ENCODE data around the gene TCTN2.

The TCTN2 gene

DNA sequence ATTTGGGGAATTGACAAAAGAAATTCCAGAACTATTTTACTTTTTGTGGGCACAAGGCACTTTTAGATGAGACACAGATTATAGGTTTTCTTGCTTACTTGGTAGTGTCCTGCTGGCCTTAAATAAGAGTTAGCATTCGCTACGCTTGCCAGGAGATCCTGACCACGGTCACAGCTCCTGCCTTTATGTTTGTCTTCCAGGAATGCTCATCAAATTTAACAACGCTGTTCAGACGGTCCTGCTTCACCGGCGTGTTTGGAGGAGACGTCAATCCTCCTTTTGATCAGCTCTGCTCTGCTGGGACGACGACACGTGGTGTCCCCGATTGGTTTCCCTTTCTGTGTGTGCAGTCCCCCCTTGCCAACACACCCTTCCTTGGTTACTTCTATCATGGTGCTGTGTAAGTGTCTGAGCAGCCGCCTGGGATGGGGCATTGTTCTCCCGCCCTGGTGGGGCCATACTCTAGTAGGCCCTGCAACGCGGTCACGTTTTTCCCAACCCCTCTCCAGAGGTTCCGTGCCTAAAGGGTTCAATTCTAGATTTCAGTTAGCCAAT, 15.8 kb downstream of the TCTN2 start:
- no peak for DNase-seq (ENCODE audit: low read depth in 2 of 2)

- no peak for DNase-seq (ENCODE audit: low read depth in 2 of 2)
These were observed 19.4 kb downstream of the TCTN2 start for GRCh38 chr12:123690191-123690840.

DNA sequence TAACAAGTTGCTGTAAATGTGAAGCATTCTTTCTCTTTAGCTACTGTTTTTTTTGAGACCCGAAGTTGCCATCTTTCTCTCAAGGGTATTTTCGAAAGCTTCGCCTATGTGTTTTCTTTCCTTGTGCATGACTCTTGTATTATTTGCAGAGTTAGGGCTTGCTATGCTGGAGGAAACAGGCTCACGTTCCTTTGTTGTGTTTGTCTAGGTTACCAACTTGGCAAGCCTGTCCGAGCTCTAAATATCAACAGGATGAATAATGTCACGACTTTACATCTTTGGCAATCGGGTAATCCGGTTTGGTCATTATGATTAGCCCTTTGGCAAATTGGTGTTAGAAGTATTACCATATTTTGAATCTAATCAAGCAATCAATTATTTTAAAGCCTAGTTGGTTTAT, 25.3 kb downstream of the TCTN2 start:
- DNase-seq (ENCODE audit: low read depth in 2 of 2): no peak

DNA sequence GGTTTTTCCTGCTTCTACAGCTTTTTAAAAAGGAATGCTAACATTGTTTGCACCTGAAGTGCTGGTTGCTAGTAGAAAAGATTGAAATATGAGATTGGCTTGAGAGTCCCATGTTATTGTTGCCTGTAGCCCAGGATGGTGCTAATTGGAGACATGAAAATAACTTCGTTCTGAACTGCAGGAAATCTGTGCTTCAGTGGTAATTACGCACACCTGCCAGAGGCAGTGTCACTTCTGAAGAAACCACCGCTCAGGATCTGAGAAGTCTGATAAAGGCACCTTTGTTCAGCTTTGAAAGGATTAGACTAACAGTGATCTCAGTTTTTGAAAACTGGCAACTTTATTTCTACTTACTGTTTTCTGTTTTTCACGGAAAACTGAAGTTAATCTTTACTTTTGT, 25.7 kb downstream of the TCTN2 start:
- DNase-seq (ENCODE audit: low read depth in 2 of 2): no peak

DNA sequence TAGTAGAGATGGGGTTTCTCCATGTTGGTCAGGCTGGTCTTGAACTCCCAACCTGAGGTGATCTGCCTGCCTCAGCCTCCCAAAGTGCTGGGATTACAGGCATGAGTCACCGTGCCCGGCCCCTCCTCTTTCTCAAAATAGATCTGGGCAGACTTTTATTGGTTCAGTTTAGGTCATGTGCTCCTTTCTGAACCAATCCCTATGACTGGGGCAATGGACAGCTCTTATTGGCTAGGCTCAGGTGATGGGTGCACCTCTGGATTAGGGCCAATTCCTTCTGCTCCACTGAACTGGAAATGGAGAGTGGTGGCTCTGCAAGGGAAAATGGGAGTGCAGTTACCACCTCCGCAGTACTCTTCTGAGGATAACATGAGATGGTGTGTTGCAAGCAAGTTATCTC, 35.0 kb downstream of the TCTN2 start:
- no peak for DNase-seq (ENCODE audit: low read depth in 2 of 2)

DNA sequence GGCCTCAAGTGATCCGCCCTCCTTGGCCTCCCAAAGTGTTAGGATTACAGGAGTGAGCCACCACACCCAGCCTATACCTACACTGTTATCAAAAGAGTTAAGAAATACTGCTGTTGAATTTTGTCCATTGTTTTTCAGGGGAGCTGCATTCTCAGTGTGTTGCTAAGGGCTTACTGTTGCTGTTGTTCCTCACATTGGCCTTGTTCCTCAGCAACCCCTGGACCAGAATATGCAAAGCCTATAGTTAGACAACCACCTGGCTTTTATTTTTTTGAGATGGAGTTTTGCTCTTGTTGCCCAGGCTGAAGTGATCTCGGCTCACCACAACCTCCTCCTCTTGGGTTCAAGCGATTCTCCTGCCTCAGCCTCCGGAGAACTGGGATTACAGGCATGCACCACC, 36.6 kb downstream of the TCTN2 start:
- no peak for DNase-seq (ENCODE audit: low read depth in 2 of 2)

- no peak for DNase-seq (ENCODE audit: low read depth in 2 of 2)
These were observed 41.9 kb downstream of the TCTN2 start for GRCh38 chr12:123712780-123713319.

GRCh38 chr12:123713398-123713797, 42.5 kb downstream of the TCTN2 start:
- DNase-seq (ENCODE audit: low read depth in 2 of 2): no peak

GRCh38 chr12:123713823-123714585, 43.1 kb downstream of the TCTN2 start:
- peak; percentile 18 to 33 for DNase-seq (ENCODE audit: low read depth in 2 of 2)

DNA sequence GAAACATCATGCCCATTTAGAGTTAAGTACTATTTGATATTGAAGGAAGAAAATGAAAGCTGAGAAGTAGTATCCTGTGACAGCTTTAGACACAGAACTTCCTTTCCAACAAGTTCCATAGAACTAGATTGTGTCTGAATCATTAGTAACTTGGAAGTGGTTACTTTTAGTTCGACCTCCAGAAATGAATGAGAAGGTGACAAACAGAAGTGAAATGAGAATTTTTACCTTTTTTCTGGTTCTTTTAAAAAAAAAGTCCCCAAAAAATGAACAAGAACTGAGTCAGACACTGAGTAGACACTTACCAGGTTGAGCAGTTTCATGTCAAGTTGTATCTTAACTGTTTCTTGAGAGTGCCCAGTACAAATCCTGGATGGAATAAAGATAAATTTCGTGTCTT, 44.3 kb downstream of the TCTN2 start:
- no peak for DNase-seq (ENCODE audit: low read depth in 2 of 2)

GRCh38 chr12:123717350-123717749, 46.4 kb downstream of the TCTN2 start:
- no peak for DNase-seq (ENCODE audit: low read depth in 2 of 2)

GRCh38 chr12:123720141-123720814, 49.4 kb downstream of the TCTN2 start:
- no peak for DNase-seq (ENCODE audit: low read depth in 2 of 2)

- DNase-seq (ENCODE audit: low read depth in 2 of 2): no peak
These were observed 50.3 kb downstream of the TCTN2 start for GRCh38 chr12:123721245-123721644.

- no peak for DNase-seq (ENCODE audit: low read depth in 2 of 2)
These were observed 52.1 kb downstream of the TCTN2 start for GRCh38 chr12:123723011-123723410.

DNA sequence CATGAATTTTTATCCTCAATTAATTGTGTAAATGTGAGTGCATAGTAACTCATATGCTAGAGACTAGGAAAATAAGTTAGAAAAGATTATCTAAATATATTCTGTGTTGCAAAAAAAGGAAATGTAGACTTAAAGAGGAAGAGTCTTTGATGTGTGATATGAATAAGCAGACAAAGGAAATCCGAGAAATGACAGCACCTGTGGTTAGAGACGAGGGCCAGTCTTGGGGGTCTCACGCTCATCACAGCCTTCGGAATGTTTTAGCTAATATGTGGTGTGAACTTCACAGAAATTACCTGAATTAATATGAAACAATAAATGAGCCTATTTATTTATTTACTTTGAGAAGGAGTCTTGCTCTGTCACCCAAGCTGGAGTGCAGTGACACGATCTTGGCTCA, 52.9 kb downstream of the TCTN2 start:
- no peak for DNase-seq (ENCODE audit: low read depth in 2 of 2)

GRCh38 chr12:123726244-123726643, 55.3 kb downstream of the TCTN2 start:
- DNase-seq (ENCODE audit: low read depth in 2 of 2): no peak

- no peak for DNase-seq (ENCODE audit: low read depth in 2 of 2)
These were observed 56.0 kb downstream of the TCTN2 start for GRCh38 chr12:123726962-123727361.

DNA sequence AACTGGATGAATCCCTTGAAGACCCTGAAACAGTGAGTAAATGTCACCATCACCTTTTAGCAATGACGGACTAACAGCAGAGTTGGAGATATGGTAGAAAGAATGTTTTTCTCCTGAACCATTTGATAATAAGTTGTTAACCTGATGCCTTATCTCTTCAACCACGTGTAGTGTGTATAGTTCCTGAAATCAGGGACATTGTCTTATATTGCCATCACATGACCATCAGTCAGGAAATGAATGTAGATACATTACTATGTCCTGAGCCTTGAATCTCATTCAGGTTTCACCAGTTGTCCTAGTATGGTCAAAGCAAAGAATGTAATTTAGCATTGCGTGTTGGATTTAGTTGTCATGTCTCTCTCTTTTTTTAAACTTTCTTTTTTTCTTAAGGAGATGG, 57.0 kb downstream of the TCTN2 start:
- no peak for DNase-seq (ENCODE audit: low read depth in 2 of 2)

GRCh38 chr12:123731596-123731995, 60.7 kb downstream of the TCTN2 start:
- DNase-seq (ENCODE audit: low read depth in 2 of 2): no peak

GRCh38 chr12:123732251-123732650, 61.3 kb downstream of the TCTN2 start:
- DNase-seq (ENCODE audit: low read depth in 2 of 2): no peak

DNA sequence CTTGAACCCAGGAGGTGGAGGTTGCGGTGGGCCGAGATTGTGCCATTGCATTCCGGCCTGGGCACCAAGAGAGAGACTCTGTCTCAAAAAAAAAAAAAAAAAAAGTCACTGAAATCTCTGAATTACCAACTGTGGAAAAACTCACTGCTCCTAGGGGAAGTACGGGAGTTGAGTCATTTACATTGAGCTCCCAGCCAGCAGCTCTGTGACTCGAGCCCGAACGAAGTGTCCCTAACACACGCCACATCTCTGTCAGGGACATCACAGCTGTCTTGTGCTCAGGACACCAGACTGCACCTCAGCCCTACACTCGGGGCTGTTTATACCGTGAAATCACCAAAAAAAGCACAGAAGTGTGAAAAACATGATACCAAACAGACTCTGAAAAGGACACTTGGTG, 62.3 kb downstream of the TCTN2 start:
- DNase-seq (ENCODE audit: low read depth in 2 of 2): no peak

DNA sequence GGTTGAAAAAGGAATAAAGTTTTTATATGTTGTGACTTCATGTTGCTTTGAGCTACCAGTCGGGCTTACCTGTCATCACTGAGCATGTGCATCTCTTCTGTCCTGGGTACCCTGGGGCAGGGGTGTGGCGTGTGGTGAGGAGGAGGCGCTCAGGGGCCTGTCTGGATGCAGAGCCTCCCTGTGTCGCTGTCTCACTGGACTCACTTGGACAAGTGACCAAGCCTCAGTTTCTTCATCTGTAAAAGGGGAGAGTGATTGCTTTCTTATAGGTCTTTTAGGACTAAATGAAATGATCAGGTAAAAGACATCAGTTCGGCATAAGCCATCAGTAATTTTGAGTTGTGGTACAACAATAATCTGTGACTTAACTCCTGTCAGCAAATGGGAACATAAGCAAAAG, 63.4 kb downstream of the TCTN2 start:
- DNase-seq (ENCODE audit: low read depth in 2 of 2): no peak

Measured in activated CD4-positive, alpha-beta T cell treated with anti-CD3 and anti-CD28 coated beads for 24 hours (primary cell).